K562 treated with DMSO at 1 percent for 48 hours (cell line): ENCODE measurements around the gene RBM25. TPM values are rescaled to one million over a fixed set of nuclear protein-coding genes. Genes with fewer than 3 reads are reported as not detected.

Source experiments
- total RNA-seq: library from RNA; unstranded; fragments of 300-600 nt; gene quantifications from 2 replicates; pipeline ENCODE4 v1.2.3, GENCODE V29; 2022; ENCODE audit warnings: low replicate concordance; ENCODE audit errors: extremely low read depth

Gene RBM25
- total RNA-seq: not detected in 2 replicates

DNA sequence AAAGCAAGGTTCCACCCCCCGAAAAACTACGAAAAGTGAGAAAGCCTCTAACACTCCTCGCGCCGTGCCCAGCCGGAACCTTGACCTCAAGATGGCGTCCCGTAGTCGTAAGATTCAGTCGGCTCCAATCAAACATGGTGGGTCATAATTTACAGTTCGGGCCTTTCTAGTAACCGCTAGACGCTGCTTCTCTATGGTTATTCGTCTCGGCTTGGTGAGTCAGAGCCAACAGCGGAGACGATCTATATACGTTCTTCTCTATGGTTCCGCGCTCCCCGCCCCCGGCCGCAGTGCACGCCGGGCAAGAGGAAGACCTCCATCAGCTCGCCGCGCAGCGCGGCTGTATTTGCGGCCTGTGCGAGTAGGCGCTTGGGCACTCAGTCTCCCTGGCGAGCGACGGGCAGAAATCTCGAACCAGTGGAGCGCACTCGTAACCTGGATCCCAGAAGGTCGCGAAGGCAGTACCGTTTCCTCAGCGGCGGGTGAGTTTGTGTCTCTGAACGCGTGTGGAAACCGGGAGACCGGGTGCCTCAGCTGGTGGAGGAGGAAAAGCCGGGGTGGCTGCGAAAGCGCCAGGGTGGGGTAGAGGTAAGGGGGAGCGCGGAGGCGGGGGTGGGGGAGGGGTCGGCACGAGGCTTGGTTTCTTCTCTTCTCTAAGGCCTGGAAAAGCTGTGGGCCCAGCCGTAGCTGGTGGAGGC is at the start of gene RBM25:
RBM25 (plus strand) TSS at position 311 of the 698 bp plus-strand sequence. CDS start 13,108 bp downstream, outside the sequence.

DNA sequence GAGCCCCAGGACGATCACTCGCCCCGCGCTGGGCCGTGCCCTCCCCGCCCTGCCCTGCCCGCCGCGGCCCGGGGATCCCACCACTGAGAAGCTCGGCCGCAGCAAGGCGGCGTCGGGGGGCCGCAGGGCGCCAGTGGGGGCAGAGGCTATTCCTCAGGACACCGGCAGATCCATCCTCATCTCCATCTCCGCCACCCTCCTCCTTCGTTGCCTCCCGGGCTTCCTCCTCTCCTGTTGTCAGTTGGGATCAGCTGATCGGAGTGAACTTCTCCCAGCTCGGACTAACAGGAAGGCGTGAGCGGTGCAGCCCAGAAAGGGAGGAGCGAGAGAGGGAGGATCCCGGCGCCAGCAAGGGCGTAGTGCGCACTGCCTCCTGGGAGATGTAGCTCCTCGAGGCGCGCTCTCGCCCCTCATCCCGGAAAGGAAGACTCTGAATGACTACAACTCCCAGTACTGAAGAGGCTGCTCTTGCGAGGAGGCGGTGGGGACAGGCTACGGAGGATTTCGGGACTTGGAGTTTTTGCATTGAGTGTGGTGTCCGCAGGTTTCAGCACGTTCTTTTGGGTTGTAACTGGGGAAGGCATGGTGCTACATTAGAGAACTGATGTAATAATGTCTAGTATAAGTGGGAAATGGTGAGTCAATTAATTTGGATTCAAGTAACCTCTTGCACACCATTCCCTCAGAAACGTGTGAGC is 31.3 kb upstream of the RBM25 start, which contains the start of gene ZFYVE1:
ZFYVE1 (minus strand) TSS at position 262 of the 698 bp plus-strand sequence. CDS start 2,598 bp downstream, outside the sequence.

DNA sequence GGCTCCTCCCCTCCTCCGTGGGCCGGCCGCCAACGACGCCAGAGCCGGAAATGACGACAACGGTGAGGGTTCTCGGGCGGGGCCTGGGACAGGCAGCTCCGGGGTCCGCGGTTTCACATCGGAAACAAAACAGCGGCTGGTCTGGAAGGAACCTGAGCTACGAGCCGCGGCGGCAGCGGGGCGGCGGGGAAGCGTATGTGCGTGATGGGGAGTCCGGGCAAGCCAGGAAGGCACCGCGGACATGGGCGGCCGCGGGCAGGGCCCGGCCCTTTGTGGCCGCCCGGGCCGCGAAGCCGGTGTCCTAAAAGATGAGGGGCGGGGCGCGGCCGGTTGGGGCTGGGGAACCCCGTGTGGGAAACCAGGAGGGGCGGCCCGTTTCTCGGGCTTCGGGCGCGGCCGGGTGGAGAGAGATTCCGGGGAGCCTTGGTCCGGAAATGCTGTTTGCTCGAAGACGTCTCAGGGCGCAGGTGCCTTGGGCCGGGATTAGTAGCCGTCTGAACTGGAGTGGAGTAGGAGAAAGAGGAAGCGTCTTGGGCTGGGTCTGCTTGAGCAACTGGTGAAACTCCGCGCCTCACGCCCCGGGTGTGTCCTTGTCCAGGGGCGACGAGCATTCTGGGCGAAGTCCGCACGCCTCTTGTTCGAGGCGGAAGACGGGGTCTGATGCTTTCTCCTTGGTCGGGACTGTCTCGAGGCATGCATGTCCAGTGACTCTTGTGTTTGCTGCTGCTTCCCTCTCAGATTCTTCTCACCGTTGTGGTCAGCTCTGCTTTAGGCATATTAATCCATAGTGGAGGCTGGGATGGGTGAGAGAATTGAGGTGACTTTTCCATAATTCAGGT is 78.3 kb downstream of the RBM25 start, which contains the start of gene PSEN1:
PSEN1 (plus strand) TSS at position 121 of the 839 bp plus-strand sequence. CDS start 11,513 bp downstream, outside the sequence.

Other genes with a start within 250 kb of the RBM25 start
- not detected in 2 replicates for gene DPF3, start 164.4 kb upstream of the RBM25 start, total RNA-seq
- not detected in 2 replicates for gene DCAF4, start 132.1 kb upstream of the RBM25 start, total RNA-seq
- not detected in 2 replicates for gene ZFYVE1, start 31.4 kb upstream of the RBM25 start, total RNA-seq
- gene PSEN1, start 78.0 kb downstream of the RBM25 start, total RNA-seq: not detected in 2 replicates
- not detected in 2 replicates for gene PAPLN, start 179.0 kb downstream of the RBM25 start, total RNA-seq